Thyroid gland (tissue), 4 donors: ENCODE results near the gene GADL1.

Experiments
- CTCF ChIP-seq, 6 experiments: fragments of 200-600 bp in 3 of 6; fragments of 450-650 bp in 3 of 6; sonication (generic) in 3 of 6; IDR thresholded peaks; one replicate each; pipeline ENCODE4 v1.5.1; 2016 to 2019; ENCODE audit warnings: antibody characterized with exemption in 6 of 6, mild to moderate bottlenecking in 2 of 6, inconsistent platforms in 1 of 6, moderate library complexity in 1 of 6
- POLR2A ChIP-seq, 2 donors: fragments of 450-650 bp; IDR thresholded peaks; one replicate each; pipeline ENCODE4 v1.6.1; 2017; ENCODE audit warnings: antibody characterized with exemption in 2 of 2, mild to moderate bottlenecking in 2 of 2, moderate library complexity in 1 of 2

GRCh38 chr3:30766522-30766921 is 127.9 kb downstream of the GADL1 start:
- TF ChIP-seq POLR2A (IDR thresholded peaks at IDR 0.05) (no peak), CTCF (IDR thresholded peaks at IDR 0.05) (no peak)
